ENCODE results near the gene OVCA2. TPM values are rescaled to one million over a fixed set of nuclear protein-coding genes. Genes with fewer than 3 reads are reported as not detected.

Gene OVCA2
- total and polyA plus RNA-seq, 2 donors from 2014 or later = 22.9 to 63.6 TPM

GRCh38 chr17:2034157-2034556, 7.7 kb upstream of the OVCA2 start:
- Histone ChIP-seq H3K4me1 (ENCODE audit: control insufficient read depth in 2 of 3, insufficient read depth in 2 of 3, low read depth in 1 of 3, low read length in 3 of 3) (peaks cover 0 to 10% (median 6%) of the 10 kb centered on the region in 3 donors), H3K27me3 (ENCODE audit: control insufficient read depth, insufficient read depth, low read length) (no peaks in the 10 kb centered on the region), H3K9ac (ENCODE audit: low read length in 3 of 3) (no peak overlapping the region), H3K27ac (ENCODE audit: low read depth in 2 of 2, low read length in 2 of 2) (no peak overlapping the region), H3K4me3 (ENCODE audit: low read length in 3 of 3) (no peak overlapping the region), H3K9me3 (ENCODE audit: control insufficient read depth in 2 of 3, insufficient read depth in 1 of 3, low read length in 3 of 3) (no peaks in the 10 kb centered on the region), H3K36me3 (ENCODE audit: control insufficient read depth in 2 of 3, insufficient read depth in 3 of 3, low read length in 3 of 3) (peaks cover 2 to 30% (median 14%) of the 10 kb centered on the region in 3 donors)
- peak in 3 of 5 donors; percentile 31 to 67 (median 48) for DNase-seq
- no peak for TF ChIP-seq CTCF (IDR thresholded peaks at IDR 0.05; ENCODE audit: borderline replicate concordance, extremely low read depth, insufficient read depth)
- intact Hi-C loops (cut with DNase I) = no loop called here
- no peak for FAIRE-seq

- FAIRE-seq = no peak
- no peaks in the 10 kb centered on the region for H3K27me3 ChIP-seq (ENCODE audit: control insufficient read depth, insufficient read depth, low read length)
- peaks cover 2 to 30% (median 14%) of the 10 kb centered on the region in 3 donors for H3K36me3 ChIP-seq (ENCODE audit: control insufficient read depth in 2 of 3, insufficient read depth in 3 of 3, low read length in 3 of 3)
- H3K4me3 ChIP-seq (ENCODE audit: low read length in 3 of 3) = no peak overlapping the region
- intact Hi-C loops (cut with DNase I) = no loop called here
- no peak overlapping the region for H3K9ac ChIP-seq (ENCODE audit: low read length in 3 of 3)
- no peak for DNase-seq
- H3K4me1 ChIP-seq (ENCODE audit: control insufficient read depth in 2 of 3, insufficient read depth in 2 of 3, low read depth in 1 of 3, low read length in 3 of 3) = peaks cover 0 to 7% (median 6%) of the 10 kb centered on the region in 3 donors
- no peak for TF ChIP-seq CTCF (IDR thresholded peaks at IDR 0.05; ENCODE audit: borderline replicate concordance, extremely low read depth, insufficient read depth)
- H3K27ac ChIP-seq (ENCODE audit: low read depth in 2 of 2, low read length in 2 of 2) = no peak overlapping the region
- no peaks in the 10 kb centered on the region for H3K9me3 ChIP-seq (ENCODE audit: control insufficient read depth in 2 of 3, insufficient read depth in 1 of 3, low read length in 3 of 3)
These were observed 6.8 kb upstream of the OVCA2 start for GRCh38 chr17:2034806-2035540.

- FAIRE-seq (no peak), DNase-seq (peak in 1 of 5 donors; percentile 53)
- no peaks in the 10 kb centered on the region for H3K27me3 ChIP-seq (ENCODE audit: control insufficient read depth, insufficient read depth, low read length)
- H3K4me3 ChIP-seq (ENCODE audit: low read length in 3 of 3) = no peak overlapping the region
- TF ChIP-seq CTCF (IDR thresholded peaks at IDR 0.05; ENCODE audit: borderline replicate concordance, extremely low read depth, insufficient read depth) = no peak
- H3K9ac ChIP-seq (ENCODE audit: low read length in 3 of 3) = no peak overlapping the region
- H3K4me1 ChIP-seq (ENCODE audit: control insufficient read depth in 2 of 3, insufficient read depth in 2 of 3, low read depth in 1 of 3, low read length in 3 of 3) = peaks cover 0 to 7% (median 5%) of the 10 kb centered on the region in 3 donors
- peaks cover 2 to 36% (median 14%) of the 10 kb centered on the region in 3 donors for H3K36me3 ChIP-seq (ENCODE audit: control insufficient read depth in 2 of 3, insufficient read depth in 3 of 3, low read length in 3 of 3)
- no peaks in the 10 kb centered on the region for H3K9me3 ChIP-seq (ENCODE audit: control insufficient read depth in 2 of 3, insufficient read depth in 1 of 3, low read length in 3 of 3)
- intact Hi-C loops (cut with DNase I) = no loop called here
- no peak overlapping the region for H3K27ac ChIP-seq (ENCODE audit: low read depth in 2 of 2, low read length in 2 of 2)
These were observed 6.0 kb upstream of the OVCA2 start for GRCh38 chr17:2035541-2036488.
